Parathyroid adenoma (tissue), 2 donors: Measurements from ENCODE around the gene ST6GALNAC5.

Source experiments
- H2AFZ ChIP-seq: fragments of 300-600 bp; sonication (generic); one replicate; pipeline ENCODE4 v1.7.0; 2017; ENCODE audit warnings: antibody characterized with exemption, mild to moderate bottlenecking
- H3K27ac ChIP-seq: fragments of 300-600 bp; sonication (generic); one replicate; pipeline ENCODE4 v1.7.0; 2017
- H3K27me3 ChIP-seq: fragments of 300-600 bp; sonication (generic); one replicate; pipeline ENCODE4 v1.7.0; 2017; ENCODE audit warnings: low read length; ENCODE audit not compliant: control insufficient read depth, insufficient read depth
- H3K36me3 ChIP-seq: fragments of 300-600 bp; sonication (generic); one replicate; pipeline ENCODE4 v1.7.0; 2017; ENCODE audit warnings: low read length; ENCODE audit not compliant: control insufficient read depth, insufficient read depth
- H3K4me1 ChIP-seq: fragments of 300-600 bp; sonication (generic); one replicate; pipeline ENCODE4 v1.7.0; 2017; ENCODE audit warnings: control low read depth
- H3K4me2 ChIP-seq: fragments of 300-600 bp; sonication (generic); one replicate; pipeline ENCODE4 v1.7.0; 2017; ENCODE audit warnings: low read length
- H3K4me3 ChIP-seq: fragments of 300-600 bp; sonication (generic); one replicate; pipeline ENCODE4 v1.7.0; 2017; ENCODE audit warnings: low read depth, low read length
- H3K79me2 ChIP-seq: fragments of 300-600 bp; sonication (generic); one replicate; pipeline ENCODE4 v1.7.0; 2017; ENCODE audit warnings: control low read depth
- H3K9ac ChIP-seq: fragments of 300-600 bp; sonication (generic); one replicate; pipeline ENCODE4 v1.7.0; 2017; ENCODE audit warnings: mild to moderate bottlenecking
- H3K9me3 ChIP-seq: fragments of 300-600 bp; sonication (generic); one replicate; pipeline ENCODE4 v1.7.0; 2017; ENCODE audit warnings: low read length; ENCODE audit not compliant: control insufficient read depth
- TF ChIP-seq, protein P1 (sequence below): fragments of 300-600 bp; sonication (generic); IDR thresholded peaks from one replicate; pipeline ENCODE4 v1.7.0; 2017; ENCODE audit warnings: antibody characterized with exemption, mild to moderate bottlenecking
- donor health status: primary hyperparathyroidism.

Gene ST6GALNAC5

DNA sequence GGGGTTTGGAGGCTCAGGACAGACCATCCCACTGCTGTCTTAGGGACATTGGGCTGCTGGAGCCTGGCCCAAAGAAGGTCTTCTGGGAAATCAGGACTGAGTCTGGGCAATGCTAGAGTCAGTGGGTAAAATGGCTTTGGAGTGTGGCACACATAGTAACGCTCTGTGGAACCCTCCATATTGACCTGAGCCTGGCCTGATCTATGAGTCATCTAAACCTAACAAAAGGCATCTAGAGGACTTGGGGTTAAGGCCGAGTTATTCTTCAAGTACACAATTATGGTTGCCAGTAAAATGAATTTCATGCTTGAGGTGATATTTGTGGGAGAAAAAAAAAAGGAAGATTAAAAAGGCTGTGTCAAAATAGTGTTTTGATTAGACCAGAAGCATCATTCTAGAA, 77.7 kb downstream of the ST6GALNAC5 start:
- H3K4me1 ChIP-seq: no peaks in the 10 kb centered on the region
- no peaks in the 10 kb centered on the region for H3K27me3 ChIP-seq
- TF ChIP-seq, protein P1, sequence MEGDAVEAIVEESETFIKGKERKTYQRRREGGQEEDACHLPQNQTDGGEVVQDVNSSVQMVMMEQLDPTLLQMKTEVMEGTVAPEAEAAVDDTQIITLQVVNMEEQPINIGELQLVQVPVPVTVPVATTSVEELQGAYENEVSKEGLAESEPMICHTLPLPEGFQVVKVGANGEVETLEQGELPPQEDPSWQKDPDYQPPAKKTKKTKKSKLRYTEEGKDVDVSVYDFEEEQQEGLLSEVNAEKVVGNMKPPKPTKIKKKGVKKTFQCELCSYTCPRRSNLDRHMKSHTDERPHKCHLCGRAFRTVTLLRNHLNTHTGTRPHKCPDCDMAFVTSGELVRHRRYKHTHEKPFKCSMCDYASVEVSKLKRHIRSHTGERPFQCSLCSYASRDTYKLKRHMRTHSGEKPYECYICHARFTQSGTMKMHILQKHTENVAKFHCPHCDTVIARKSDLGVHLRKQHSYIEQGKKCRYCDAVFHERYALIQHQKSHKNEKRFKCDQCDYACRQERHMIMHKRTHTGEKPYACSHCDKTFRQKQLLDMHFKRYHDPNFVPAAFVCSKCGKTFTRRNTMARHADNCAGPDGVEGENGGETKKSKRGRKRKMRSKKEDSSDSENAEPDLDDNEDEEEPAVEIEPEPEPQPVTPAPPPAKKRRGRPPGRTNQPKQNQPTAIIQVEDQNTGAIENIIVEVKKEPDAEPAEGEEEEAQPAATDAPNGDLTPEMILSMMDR: no peak
- H3K9me3 ChIP-seq: no peaks in the 10 kb centered on the region
- no peaks in the 10 kb centered on the region for H3K36me3 ChIP-seq
- no peak overlapping the region for H3K4me3 ChIP-seq
- no peak overlapping the region for H3K4me2 ChIP-seq
- H3K9ac ChIP-seq: no peak overlapping the region
- H3K79me2 ChIP-seq: no peaks in the 10 kb centered on the region
- H3K27ac ChIP-seq: no peak overlapping the region
- no peak overlapping the region for H2AFZ ChIP-seq

DNA sequence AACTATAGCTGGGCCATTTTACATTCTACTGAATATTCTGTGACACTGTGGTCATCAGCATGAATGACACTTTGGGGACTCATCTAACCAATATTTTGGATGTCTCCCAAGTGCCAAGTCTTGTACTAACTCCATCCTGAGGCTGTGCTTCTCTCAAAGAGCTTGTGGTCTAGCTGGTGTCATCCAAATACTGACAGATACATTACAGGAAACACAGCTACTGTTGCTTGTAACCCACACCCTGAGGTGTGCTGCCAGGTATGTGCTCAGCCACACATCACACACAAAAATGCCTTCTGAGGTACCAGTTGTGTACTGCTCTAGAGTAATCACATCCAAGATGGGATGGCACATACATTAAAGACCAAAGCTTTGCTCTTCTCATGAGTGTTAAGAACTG, 81.6 kb downstream of the ST6GALNAC5 start:
- no peak overlapping the region for H3K4me3 ChIP-seq
- no peak overlapping the region for H3K9ac ChIP-seq
- H3K4me2 ChIP-seq: no peak overlapping the region
- H2AFZ ChIP-seq: no peak overlapping the region
- no peaks in the 10 kb centered on the region for H3K4me1 ChIP-seq
- H3K27me3 ChIP-seq: no peaks in the 10 kb centered on the region
- H3K27ac ChIP-seq: no peak overlapping the region
- no peaks in the 10 kb centered on the region for H3K9me3 ChIP-seq
- TF ChIP-seq, protein P1: no peak
- no peaks in the 10 kb centered on the region for H3K36me3 ChIP-seq
- no peaks in the 10 kb centered on the region for H3K79me2 ChIP-seq

DNA sequence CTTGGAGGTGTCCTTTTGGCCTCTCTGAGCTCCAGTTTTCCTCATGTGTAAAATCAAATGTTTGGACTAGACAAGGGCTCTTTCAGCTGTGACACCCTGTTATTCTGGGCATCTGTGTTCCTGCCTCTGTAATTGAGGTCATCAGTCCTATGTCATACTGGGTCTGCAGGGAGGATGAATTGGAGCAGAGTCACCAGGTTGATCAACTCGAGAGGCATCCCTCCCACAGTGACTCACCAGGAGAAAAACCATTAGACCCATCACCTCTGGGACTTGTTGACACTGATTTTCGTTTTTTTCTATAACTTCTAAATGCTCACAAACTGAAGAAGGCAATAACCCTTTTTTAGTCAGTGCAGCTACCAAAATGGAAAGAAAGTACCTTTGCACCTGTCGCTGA, 82.2 kb downstream of the ST6GALNAC5 start:
- no peaks in the 10 kb centered on the region for H3K4me1 ChIP-seq
- H3K79me2 ChIP-seq: no peaks in the 10 kb centered on the region
- H2AFZ ChIP-seq: no peak overlapping the region
- TF ChIP-seq, protein P1: no peak
- H3K9ac ChIP-seq: no peak overlapping the region
- no peaks in the 10 kb centered on the region for H3K27me3 ChIP-seq
- no peaks in the 10 kb centered on the region for H3K36me3 ChIP-seq
- H3K4me3 ChIP-seq: no peak overlapping the region
- H3K4me2 ChIP-seq: no peak overlapping the region
- no peaks in the 10 kb centered on the region for H3K9me3 ChIP-seq
- no peak overlapping the region for H3K27ac ChIP-seq

DNA sequence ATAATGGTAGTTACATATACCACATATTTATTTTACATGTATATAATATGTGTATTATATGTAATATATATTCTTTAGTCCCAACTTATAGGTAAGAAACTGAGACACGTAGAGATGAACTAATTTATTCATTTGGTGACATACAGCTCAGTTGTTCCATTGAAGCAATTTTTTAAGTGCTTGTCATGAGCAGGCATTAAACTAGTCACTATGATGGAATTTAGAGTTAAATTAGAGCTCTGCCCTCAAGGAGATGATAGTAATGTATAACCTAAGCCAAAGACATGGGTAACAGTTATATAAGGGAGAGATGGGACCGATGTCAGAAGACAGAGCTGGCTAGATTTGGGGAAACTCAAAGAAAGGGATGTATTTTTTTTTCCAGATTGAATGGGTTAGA, 83.0 kb downstream of the ST6GALNAC5 start:
- Histone ChIP-seq H3K79me2 (no peaks in the 10 kb centered on the region), H3K4me2 (no peak overlapping the region), H3K9ac (no peak overlapping the region), H3K4me3 (no peak overlapping the region), H3K4me1 (no peaks in the 10 kb centered on the region), H3K9me3 (no peaks in the 10 kb centered on the region), H3K27ac (no peak overlapping the region), H3K36me3 (no peaks in the 10 kb centered on the region), H3K27me3 (no peaks in the 10 kb centered on the region), H2AFZ (no peak overlapping the region)
- TF ChIP-seq, protein P1: no peak

DNA sequence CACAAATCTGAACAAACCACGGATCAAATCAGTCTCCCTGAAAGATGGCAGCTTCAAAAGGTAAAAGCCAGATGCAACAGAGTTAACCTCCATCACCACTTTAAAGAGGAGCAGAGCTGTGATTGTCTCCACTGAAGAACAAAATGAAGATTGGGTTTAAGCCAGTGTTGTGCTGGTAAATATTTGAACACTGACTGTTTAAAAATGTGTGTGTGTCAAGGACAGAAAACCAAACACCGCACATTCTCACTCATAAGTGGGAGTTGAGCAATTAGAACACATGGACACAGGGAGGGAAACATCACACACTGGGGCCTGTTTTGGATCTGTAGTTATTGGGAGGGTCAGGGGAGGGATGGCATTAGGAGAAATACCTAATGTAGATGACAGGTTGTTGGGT, 83.9 kb downstream of the ST6GALNAC5 start:
- Histone ChIP-seq H3K4me2 (no peak overlapping the region), H3K79me2 (no peaks in the 10 kb centered on the region), H3K4me3 (no peak overlapping the region), H3K36me3 (no peaks in the 10 kb centered on the region), H3K9ac (no peak overlapping the region), H3K9me3 (no peaks in the 10 kb centered on the region), H3K27ac (no peak overlapping the region), H3K4me1 (no peaks in the 10 kb centered on the region), H3K27me3 (no peaks in the 10 kb centered on the region), H2AFZ (no peak overlapping the region)
- TF ChIP-seq, protein P1: no peak
